Neural cell (in vitro differentiated cells): ENCODE results near the gene DST. TPM values are rescaled to one million over a fixed set of nuclear protein-coding genes. Genes with fewer than 3 reads are reported as not detected.

Source experiments
- H2AFZ ChIP-seq: fragments of 200-600, 300-800 bp; sonication (generic), shearing (Covaris generic); 2 replicates; pipeline ENCODE4 v1.6.0; 2014; ENCODE audit warnings: low read depth, mild to moderate bottlenecking, antibody characterized with exemption, low read length, moderate library complexity
- H3F3A ChIP-seq: fragments of 200-600 bp; shearing (Covaris generic); 2 replicates; pipeline ENCODE4 v1.6.1; 2016; ENCODE audit warnings: mild to moderate bottlenecking, moderate library complexity, mixed read lengths, antibody characterized with exemption, low read length; ENCODE audit not compliant: insufficient read depth, poor library complexity, severe bottlenecking
- H3K27ac ChIP-seq: fragments of 200-600, 300-800 bp; sonication (generic), shearing (Covaris generic); 2 replicates; pipeline ENCODE4 v1.5.1; 2014; ENCODE audit warnings: mild to moderate bottlenecking, low read length, moderate library complexity
- H3K27me3 ChIP-seq: fragments of 300-800, 200-600 bp; sonication (generic), shearing (Covaris generic); 2 replicates; pipeline ENCODE4 v1.6.0; 2014; ENCODE audit warnings: mild to moderate bottlenecking, low read depth, low read length, moderate library complexity; ENCODE audit not compliant: insufficient read depth
- H3K36me3 ChIP-seq: fragments of 300-800, 200-600 bp; sonication (generic), shearing (Covaris generic); 2 replicates; pipeline ENCODE4 v1.5.1; 2014; ENCODE audit warnings: mild to moderate bottlenecking, antibody characterized with exemption, low read length, moderate library complexity; ENCODE audit not compliant: insufficient read depth
- H3K4me2 ChIP-seq: fragments of 300-800, 200-600 bp; sonication (generic), shearing (Covaris generic); 2 replicates; pipeline ENCODE4 v1.6.0; 2014; ENCODE audit warnings: mild to moderate bottlenecking, low read length
- H3K4me3 ChIP-seq: fragments of 300-800, 200-600 bp; sonication (generic), shearing (Covaris generic); 2 replicates; pipeline ENCODE4 v1.5.1; 2014; ENCODE audit warnings: mild to moderate bottlenecking, low read length, moderate library complexity
- H3K79me2 ChIP-seq: fragments of 200-600 bp; shearing (Covaris generic); replicated peaks from 2 replicates; pipeline ENCODE4 v1.6.0; 2014; ENCODE audit warnings: mild to moderate bottlenecking, low read length, moderate library complexity; ENCODE audit not compliant: insufficient read depth
- H3K9ac ChIP-seq: fragments of 300-800, 200-600 bp; sonication (generic), shearing (Covaris generic); 2 replicates; pipeline ENCODE4 v1.6.1; 2016; ENCODE audit warnings: mild to moderate bottlenecking, low read length, mixed read lengths
- H3K9me2 ChIP-seq: fragments of 200-600 bp; shearing (Covaris generic); 2 replicates; pipeline ENCODE4 v1.6.1; 2016; ENCODE audit warnings: mild to moderate bottlenecking, low read length, mixed read lengths; ENCODE audit not compliant: insufficient read depth
- H3K9me3 ChIP-seq: fragments of 200-600, 300-800 bp; sonication (generic), shearing (Covaris generic); 2 replicates; pipeline ENCODE4 v1.6.1; 2016; ENCODE audit warnings: mild to moderate bottlenecking, mixed run types, low read length, moderate library complexity, mixed read lengths
- H4K20me1 ChIP-seq: fragments of 200-600 bp; shearing (Covaris generic); 2 replicates; pipeline ENCODE4 v1.6.1; 2016; ENCODE audit warnings: mild to moderate bottlenecking, mixed run types; ENCODE audit not compliant: insufficient read depth
- CTCF ChIP-seq: fragments of 450-650 bp; IDR thresholded peaks from 2 replicates; pipeline ENCODE4 v1.5.1; 2014; ENCODE audit warnings: antibody characterized with exemption, mild to moderate bottlenecking, moderate library complexity; ENCODE audit not compliant: poor library complexity, severe bottlenecking
- EP300 ChIP-seq: fragments of 450-650 bp; conservative IDR thresholded peaks from 2 replicates; pipeline ENCODE4 v1.6.1; 2014; ENCODE audit warnings: antibody characterized with exemption, mild to moderate bottlenecking, moderate library complexity; ENCODE audit not compliant: poor library complexity, severe bottlenecking
- EZH2 ChIP-seq: fragments of 200-600, 300-800 bp; shearing (Covaris generic), sonication (generic); IDR thresholded peaks from 2 replicates; pipeline ENCODE4 v1.6.1; 2014; ENCODE audit warnings: antibody characterized with exemption, low read length, borderline replicate concordance, mild to moderate bottlenecking; ENCODE audit not compliant: insufficient read depth, poor library complexity, severe bottlenecking
- MXI1 ChIP-seq: fragments of 450-650 bp; conservative IDR thresholded peaks from 2 replicates; pipeline ENCODE4 v1.6.1; 2014; ENCODE audit warnings: antibody characterized with exemption, mild to moderate bottlenecking; ENCODE audit not compliant: poor library complexity, severe bottlenecking
- POLR2AphosphoS5 ChIP-seq: IDR thresholded peaks from 2 replicates; pipeline ENCODE4 v1.6.1; 2012
- RAD21 ChIP-seq: fragments of 450-650 bp; conservative IDR thresholded peaks from 2 replicates; pipeline ENCODE4 v1.6.1; 2014; ENCODE audit warnings: antibody characterized with exemption, mild to moderate bottlenecking, moderate library complexity
- REST ChIP-seq: IDR thresholded peaks from 2 replicates; pipeline ENCODE4 v1.6.1; 2012; ENCODE audit warnings: borderline replicate concordance
- SMC3 ChIP-seq: fragments of 450-650 bp; conservative IDR thresholded peaks from 2 replicates; pipeline ENCODE4 v1.6.1; 2014; ENCODE audit warnings: antibody characterized with exemption, mild to moderate bottlenecking, moderate library complexity; ENCODE audit not compliant: poor library complexity
- TAF1 ChIP-seq: IDR thresholded peaks from 2 replicates; pipeline ENCODE4 v1.6.1; 2012; ENCODE audit warnings: low read depth
- polyA plus RNA-seq: library from polyadenylated mRNA; depleted of rRNA; stranded (reverse); fragments of >200 nt; gene quantifications from 2 replicates; pipeline ENCODE4 v1.2.3, GENCODE V29; 2014

Gene DST
- polyA plus RNA-seq, 1 donor from 2014 or later = 118 TPM

GRCh38 chr6:56513631-56514030 lies 129.1 kb downstream of the DST start:
- H2AFZ ChIP-seq = no peak overlapping the region
- no peak for TF ChIP-seq EP300
- TF ChIP-seq CTCF = no peak
- TF ChIP-seq POLR2AphosphoS5 = no peak
- no peak for TF ChIP-seq RAD21
- TF ChIP-seq TAF1 = no peak
- TF ChIP-seq MXI1 = no peak
- no peak for TF ChIP-seq REST
- no peak for TF ChIP-seq EZH2
- TF ChIP-seq SMC3 = no peak
- no peaks in the 10 kb centered on the region for H3F3A ChIP-seq
- H3K27me3 ChIP-seq = no peaks in the 10 kb centered on the region
- no peak overlapping the region for H3K9ac ChIP-seq
- H3K79me2 ChIP-seq = no peaks in the 10 kb centered on the region
- H3K4me3 ChIP-seq = no peak overlapping the region
- peaks cover 6% of the 10 kb centered on the region for H3K36me3 ChIP-seq
- H3K27ac ChIP-seq = no peak overlapping the region
- H3K4me2 ChIP-seq = no peak overlapping the region
- no peaks in the 10 kb centered on the region for H3K9me2 ChIP-seq
- H4K20me1 ChIP-seq = no peaks in the 10 kb centered on the region
- no peaks in the 10 kb centered on the region for H3K9me3 ChIP-seq

GRCh38 chr6:56511591-56511990 lies 131.1 kb downstream of the DST start:
- no peak overlapping the region for H2AFZ ChIP-seq
- no peaks in the 10 kb centered on the region for H3K79me2 ChIP-seq
- no peaks in the 10 kb centered on the region for H3K9me2 ChIP-seq
- no peaks in the 10 kb centered on the region for H3F3A ChIP-seq
- no peak overlapping the region for H3K4me3 ChIP-seq
- H3K9ac ChIP-seq = no peak overlapping the region
- H3K4me2 ChIP-seq = no peak overlapping the region
- no peaks in the 10 kb centered on the region for H4K20me1 ChIP-seq
- H3K9me3 ChIP-seq = no peaks in the 10 kb centered on the region
- TF ChIP-seq EZH2 (no peak), SMC3 (no peak), POLR2AphosphoS5 (no peak), EP300 (no peak), REST (no peak)
- H3K27me3 ChIP-seq = no peaks in the 10 kb centered on the region
- H3K36me3 ChIP-seq = peaks cover 6% of the 10 kb centered on the region
- H3K27ac ChIP-seq = no peak overlapping the region
